Tibial artery (tissue), 4 donors: ENCODE measurements around the gene OPN4.

Experiments used
- DNase-seq, 2 donors: peaks; one replicate each; pipeline ENCODE4 v3.0.0-alpha.2; 2019
- H3K27ac ChIP-seq, 2 donors: fragments of 200-600 bp; sonication (generic) in 1 of 2; 1 replicate in 1 of 2; 2 replicates in 1 of 2; pipeline ENCODE4 v1.5.1; 2018 to 2019; ENCODE audit warnings: mild to moderate bottlenecking in 1 of 2
- H3K27me3 ChIP-seq, 2 donors: fragments of 200-600 bp; sonication (generic) in 1 of 2; one replicate each; pipeline versions ENCODE4 v1.5.1 to v1.6.0; 2016 to 2019
- H3K36me3 ChIP-seq, 3 donors: fragments of 200-600 bp; sonication (generic) in 2 of 3; one replicate each; pipeline ENCODE4 v1.5.1; 2016 to 2019; ENCODE audit warnings: mild to moderate bottlenecking in 2 of 3
- H3K4me1 ChIP-seq, 4 donors: fragments of 200-600 bp; sonication (generic) in 2 of 4; 1 replicate in 3 of 4; 2 replicates in 1 of 4; pipeline ENCODE4 v1.5.1; 2016 to 2019
- H3K4me3 ChIP-seq, 2 donors: fragments of 200-600 bp; sonication (generic) in 1 of 2; 1 replicate in 1 of 2; 2 replicates in 1 of 2; pipeline ENCODE4 v1.5.1; 2018 to 2019; ENCODE audit warnings: mild to moderate bottlenecking in 2 of 2
- H3K9me3 ChIP-seq, 3 donors: fragments of 200-600 bp; sonication (generic) in 1 of 3; one replicate each; pipeline ENCODE4 v1.5.1; 2016 to 2019
- CTCF ChIP-seq, 2 experiments: fragments of 200-600 bp in 1 of 2; fragments of 450-650 bp in 1 of 2; IDR thresholded peaks; one replicate each; pipeline ENCODE4 v1.5.1; 2017 to 2019; ENCODE audit warnings: antibody characterized with exemption in 2 of 2, mild to moderate bottlenecking in 1 of 2, moderate library complexity in 1 of 2
- intact Hi-C: fragments of 100-400 bp; cut with DNase I; formaldehyde crosslinking; loops from one replicate; pipeline ENCODE4 v1.15.0; 2023; ENCODE audit warnings: low total_unique reads

Gene OPN4

GRCh38 chr10:86708783-86709380 is 54.5 kb downstream of the OPN4 start:
- DNase-seq: no peak
- intact Hi-C loops: no loop called here
- Histone ChIP-seq H3K9me3 (no peaks in the 10 kb centered on the region), H3K27me3 (no peaks in the 10 kb centered on the region), H3K27ac (peak overlapping the region; percentile 96 to 98), H3K4me1 (peaks cover 0 to 18% (median 11%) of the 10 kb centered on the region in 4 donors), H3K36me3 (peaks cover 18 to 34% (median 23%) of the 10 kb centered on the region in 3 donors), H3K4me3 (no peak overlapping the region)
- TF ChIP-seq CTCF (IDR thresholded peaks at IDR 0.05): no peak

GRCh38 chr10:86709396-86710185 is 55.2 kb downstream of the OPN4 start:
- H3K27ac ChIP-seq: peak overlapping the region; percentile 96 to 98
- H3K27me3 ChIP-seq: no peaks in the 10 kb centered on the region
- peaks cover 18 to 34% (median 23%) of the 10 kb centered on the region in 3 donors for H3K36me3 ChIP-seq
- intact Hi-C loops: loop anchor here (2.0 kb wide), 1 partner anchor 191 kb away; no protein-coding TSS in a partner anchor
- TF ChIP-seq CTCF (IDR thresholded peaks at IDR 0.05): no peak
- no peak for DNase-seq
- no peak overlapping the region for H3K4me3 ChIP-seq
- no peaks in the 10 kb centered on the region for H3K9me3 ChIP-seq
- peaks cover 0 to 18% (median 11%) of the 10 kb centered on the region in 4 donors for H3K4me1 ChIP-seq

GRCh38 chr10:86710987-86711512 is 56.7 kb downstream of the OPN4 start:
- H3K36me3 ChIP-seq: peaks cover 17 to 39% (median 23%) of the 10 kb centered on the region in 3 donors
- peak; percentile 83 to 95 for DNase-seq
- H3K4me3 ChIP-seq: peak overlapping the region; percentile 68 to 86
- intact Hi-C loops: loop anchor here (1.0 to 2.0 kb wide), 2 partner anchors 45 to 190 kb away; partner anchors contain the start of gene BMPR1A
- no peaks in the 10 kb centered on the region for H3K27me3 ChIP-seq
- H3K9me3 ChIP-seq: no peaks in the 10 kb centered on the region
- peak overlapping the region; percentile 96 to 98 for H3K27ac ChIP-seq
- peak; percentile 90 to 97 for TF ChIP-seq CTCF (IDR thresholded peaks at IDR 0.05)
- H3K4me1 ChIP-seq: peaks cover 0 to 18% (median 11%) of the 10 kb centered on the region in 4 donors

- peak overlapping the region; percentile 96 to 98 for H3K27ac ChIP-seq
- peak overlapping the region; percentile 68 to 86 for H3K4me3 ChIP-seq
- no peaks in the 10 kb centered on the region for H3K27me3 ChIP-seq
- peaks cover 15 to 32% (median 16%) of the 10 kb centered on the region in 3 donors for H3K36me3 ChIP-seq
- peaks cover 0 to 18% (median 11%) of the 10 kb centered on the region in 4 donors for H3K4me1 ChIP-seq
- DNase-seq: peak; percentile 52 to 74
- intact Hi-C loops: loop anchor here (1.0 to 2.0 kb wide), 2 partner anchors 45 to 189 kb away; partner anchors contain the start of gene BMPR1A
- no peak for TF ChIP-seq CTCF (IDR thresholded peaks at IDR 0.05)
- no peaks in the 10 kb centered on the region for H3K9me3 ChIP-seq
These were observed 57.4 kb downstream of the OPN4 start for GRCh38 chr10:86711513-86712316.

GRCh38 chr10:86712317-86712707 is 58.0 kb downstream of the OPN4 start:
- no peaks in the 10 kb centered on the region for H3K27me3 ChIP-seq
- intact Hi-C loops: no loop called here
- H3K4me1 ChIP-seq: peaks cover 0 to 18% (median 11%) of the 10 kb centered on the region in 4 donors
- peaks cover 11 to 31% (median 11%) of the 10 kb centered on the region in 3 donors for H3K36me3 ChIP-seq
- no peaks in the 10 kb centered on the region for H3K9me3 ChIP-seq
- H3K4me3 ChIP-seq: peak overlapping the region; percentile 68 to 86
- no peak for TF ChIP-seq CTCF (IDR thresholded peaks at IDR 0.05)
- no peak for DNase-seq
- peak overlapping the region; percentile 96 to 98 for H3K27ac ChIP-seq
